Keratinocyte (primary cell): Measurements from ENCODE around the gene CRISPLD2. TPM values are rescaled to one million over a fixed set of nuclear protein-coding genes. Genes with fewer than 3 reads are reported as not detected.

Source experiments
- DNase-seq: peaks from one replicate; pipeline ENCODE4 v3.0.0-alpha.2; 2011; ENCODE audit warnings: low read depth, missing footprints, low spot score
- FAIRE-seq: peaks from 2 replicates; lab custom pipeline; 2011; peaks lifted over from hg19 to GRCh38; lab: Jason Lieb, UNC
- H2AFZ ChIP-seq: 2 replicates; pipeline ENCODE4 v1.6.0; 2012; ENCODE audit warnings: low read length, control low read depth, inconsistent platforms; ENCODE audit not compliant: control insufficient read depth
- H3K27ac ChIP-seq: 2 replicates; pipeline ENCODE4 v1.5.1; 2011; ENCODE audit warnings: low read length; ENCODE audit not compliant: control insufficient read depth, insufficient read depth
- H3K27me3 ChIP-seq: 3 replicates; pipeline ENCODE4 v1.6.0; 2011; ENCODE audit warnings: low read length; ENCODE audit not compliant: control insufficient read depth, insufficient read depth; ENCODE audit errors: extremely low read depth
- H3K36me3 ChIP-seq, 2 experiments: 2 replicates in 1 of 2; 3 replicates in 1 of 2; pipeline ENCODE4 v1.5.1; 2011; ENCODE audit warnings: low read length in 2 of 2, mild to moderate bottlenecking in 1 of 2; ENCODE audit not compliant: control insufficient read depth in 2 of 2, insufficient read depth in 2 of 2; ENCODE audit errors: extremely low read depth in 1 of 2
- H3K4me1 ChIP-seq: 3 replicates; pipeline ENCODE4 v1.5.1; 2011; ENCODE audit warnings: low read length; ENCODE audit not compliant: control insufficient read depth, insufficient read depth; ENCODE audit errors: extremely low read depth
- H3K4me2 ChIP-seq: 3 replicates; pipeline ENCODE4 v1.6.0; 2011; ENCODE audit warnings: low read depth, low read length; ENCODE audit not compliant: control insufficient read depth, insufficient read depth; ENCODE audit errors: extremely low read depth
- H3K4me3 ChIP-seq, 3 experiments: fragments of 200-600 bp in 1 of 3; sonication (generic) in 1 of 3; 2 replicates in 2 of 3; 3 replicates in 1 of 3; pipeline ENCODE4 v1.5.1; 2011 to 2016; ENCODE audit warnings: low read length in 3 of 3, mild to moderate bottlenecking in 3 of 3, control low read depth in 2 of 3, inconsistent platforms in 1 of 3, low read depth in 1 of 3, mixed read lengths in 1 of 3, mixed run types in 1 of 3, moderate library complexity in 1 of 3; ENCODE audit not compliant: control insufficient read depth in 2 of 3, insufficient read depth in 2 of 3; ENCODE audit errors: extremely low read depth in 1 of 3
- H3K79me2 ChIP-seq: 2 replicates; pipeline ENCODE4 v1.6.0; 2012; ENCODE audit warnings: low read length; ENCODE audit not compliant: control insufficient read depth, insufficient read depth
- H3K9ac ChIP-seq: 3 replicates; pipeline ENCODE4 v1.6.0; 2011; ENCODE audit warnings: low read length; ENCODE audit not compliant: control insufficient read depth, insufficient read depth; ENCODE audit errors: extremely low read depth
- H3K9me1 ChIP-seq: 3 replicates; pipeline ENCODE4 v1.6.0; 2011; ENCODE audit warnings: low read length; ENCODE audit not compliant: control insufficient read depth, insufficient read depth; ENCODE audit errors: extremely low read depth
- H3K9me3 ChIP-seq: 2 replicates; pipeline ENCODE4 v1.5.1; 2012; ENCODE audit warnings: low read depth, low read length; ENCODE audit not compliant: control insufficient read depth
- H4K20me1 ChIP-seq: 3 replicates; pipeline ENCODE4 v1.6.0; 2011; ENCODE audit warnings: low read length; ENCODE audit not compliant: control insufficient read depth, insufficient read depth; ENCODE audit errors: extremely low read depth
- CTCF ChIP-seq, 3 experiments: IDR thresholded peaks in 1 of 3; conservative IDR thresholded peaks in 1 of 3; optimal IDR thresholded peaks in 1 of 3; 2 replicates in 2 of 3; 3 replicates in 1 of 3; pipeline versions ENCODE3 to v1.5.1; 2011; ENCODE audit warnings: low read length in 3 of 3, mild to moderate bottlenecking in 3 of 3, moderate library complexity in 2 of 3, control low read depth in 1 of 3, inconsistent platforms in 1 of 3; ENCODE audit not compliant: insufficient read depth in 2 of 3; ENCODE audit errors: extremely low read depth in 1 of 3
- EZH2 ChIP-seq: IDR thresholded peaks from one replicate; pipeline ENCODE4 v1.6.1; 2012; ENCODE audit warnings: inconsistent platforms, mild to moderate bottlenecking, low read length, moderate library complexity
- dilution Hi-C: fragments of 300-500 bp; cut with MboI; formaldehyde crosslinking; loops from one replicate; pipeline ENCODE4 v1.7.0; 2020; ENCODE audit warnings: low sequenced_read_pairs; ENCODE audit not compliant: extremely low pct_ligation_motif_present
- polyA plus RNA-seq, 5 experiments: library from polyadenylated mRNA; depleted of rRNA in 3 of 5; stranded (reverse) in 3 of 5; stranded (forward) in 1 of 5; unstranded in 1 of 5; fragments of >200 nt; gene quantifications; 1 replicate in 1 of 5; 2 replicates in 3 of 5; 3 replicates in 1 of 5; pipeline versions ENCODE4 v1.2.1 to v1.2.3, GENCODE V29; 2011 to 2012; ENCODE audit warnings: missing spikeins in 2 of 5, low read depth in 1 of 5, low replicate concordance in 1 of 5

Gene CRISPLD2
- polyA plus RNA-seq, 1 donor (not counting 4 experiments of a cell fraction or from before 2014, with no cell fraction given), result 1.2 TPM

DNA sequence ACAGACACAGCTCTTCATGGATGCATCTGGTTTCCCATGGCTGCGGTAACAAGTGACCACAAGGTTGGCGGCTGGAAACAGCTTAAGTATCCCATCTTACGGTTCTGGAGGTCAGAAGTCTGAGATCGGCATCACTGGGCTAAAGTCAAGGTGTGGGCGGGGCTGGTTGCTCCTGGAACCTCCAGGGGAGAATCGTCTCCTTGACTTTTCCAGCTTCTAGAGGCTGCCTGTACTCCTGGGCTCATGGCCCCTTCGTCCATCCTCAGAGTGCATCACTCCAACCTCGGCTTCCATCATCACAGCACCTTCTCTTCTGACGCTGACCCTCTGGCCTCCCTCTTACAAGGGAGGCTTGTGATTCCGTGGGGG lies 12.9 kb upstream of the CRISPLD2 start:
- H3K4me3 ChIP-seq, result no peak overlapping the region
- no peak overlapping the region for H3K9ac ChIP-seq
- TF ChIP-seq CTCF (optimal IDR thresholded peaks at IDR 0.05 in 1 of 3, IDR thresholded peaks at IDR 0.05 in 1 of 3, conservative IDR thresholded peaks at IDR 0.05 in 1 of 3; ENCODE audit: extremely low read depth in 1 of 3, insufficient read depth in 2 of 3, low read length in 3 of 3), result no peak
- TF ChIP-seq EZH2, result no peak
- no peak overlapping the region for H2AFZ ChIP-seq
- no peak overlapping the region for H3K27ac ChIP-seq
- dilution Hi-C loops, result no loop called here
- DNase-seq (no peak), FAIRE-seq (no peak)
- H3K36me3 ChIP-seq, result no peaks in the 10 kb centered on the region
- H3K27me3 ChIP-seq, result peaks cover 21% of the 10 kb centered on the region
- no peaks in the 10 kb centered on the region for H4K20me1 ChIP-seq
- H3K4me2 ChIP-seq, result no peak overlapping the region
- no peaks in the 10 kb centered on the region for H3K9me1 ChIP-seq
- H3K4me1 ChIP-seq, result no peaks in the 10 kb centered on the region
- H3K9me3 ChIP-seq, result no peaks in the 10 kb centered on the region
- no peaks in the 10 kb centered on the region for H3K79me2 ChIP-seq

DNA sequence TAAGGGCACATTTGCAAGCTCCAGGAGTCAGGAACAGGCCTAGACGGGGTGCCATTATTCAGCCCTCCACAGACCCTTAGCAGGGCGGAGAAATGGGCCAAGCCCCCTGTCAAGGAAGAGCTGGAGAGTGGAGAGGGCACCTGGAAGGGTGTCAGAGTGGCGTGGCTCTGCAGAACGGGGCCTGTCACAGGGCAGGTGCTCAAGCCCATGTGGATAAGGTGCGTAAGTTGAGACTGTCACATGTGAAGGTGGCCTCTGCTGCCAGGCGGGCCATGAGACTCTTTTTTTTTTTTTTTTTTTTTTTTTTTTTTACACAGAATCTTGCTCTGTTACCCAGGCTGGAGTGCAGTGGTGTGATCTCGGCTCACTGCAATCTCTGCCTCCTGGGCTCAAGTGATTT lies 12.0 kb upstream of the CRISPLD2 start:
- Histone ChIP-seq H3K4me3 (no peak overlapping the region), H3K27ac (no peak overlapping the region), H3K9me3 (no peaks in the 10 kb centered on the region), H3K9ac (no peak overlapping the region), H3K27me3 (peaks cover 28% of the 10 kb centered on the region), H3K9me1 (no peaks in the 10 kb centered on the region), H3K79me2 (no peaks in the 10 kb centered on the region), H2AFZ (no peak overlapping the region), H4K20me1 (no peaks in the 10 kb centered on the region), H3K4me2 (no peak overlapping the region), H3K36me3 (no peaks in the 10 kb centered on the region), H3K4me1 (no peaks in the 10 kb centered on the region)
- DNase-seq (no peak), FAIRE-seq (no peak)
- dilution Hi-C loops, result no loop called here
- TF ChIP-seq EZH2 (no peak), CTCF (optimal IDR thresholded peaks at IDR 0.05 in 1 of 3, IDR thresholded peaks at IDR 0.05 in 1 of 3, conservative IDR thresholded peaks at IDR 0.05 in 1 of 3; ENCODE audit: extremely low read depth in 1 of 3, insufficient read depth in 2 of 3, low read length in 3 of 3) (no peak)
